ENCODE results near the gene PLPPR5. TPM values are rescaled to one million over a fixed set of nuclear protein-coding genes. Genes with fewer than 3 reads are reported as not detected.
A peak's percentile ranks its signal among the peaks of the same experiment; 100 is the strongest.
"Not testable (repeated sequence)": the region's sequence is repeated elsewhere in the genome, so short reads cannot be mapped to it uniquely, and the experiment has no call there.

Gene PLPPR5
- under 1 TPM in 1 of 4 donors, not detected in 3; 0.20 TPM for total RNA-seq

- 0 to 1% methylated on average over 33 to 49 of the region's 56 CpGs for WGBS, 2 donors
- H3K36me3 ChIP-seq, result no peaks in the 10 kb centered on the region
- no peak within 1 kb of the TSS for H3K27ac ChIP-seq
- H3K4me3 ChIP-seq, result peak within 1 kb of the TSS; percentile 17 to 54 (median 30)
- no peak for TF ChIP-seq EP300 (IDR thresholded peaks at IDR 0.05)
- no peak for TF ChIP-seq POLR2A (IDR thresholded peaks at IDR 0.05)
- TF ChIP-seq CTCF (IDR thresholded peaks at IDR 0.05), result no peak
- H3K4me1 ChIP-seq, result peaks cover 0 to 18% (median 5%) of the 10 kb centered on the region in 4 donors
- no peak for DNase-seq (ENCODE audit: low spot score in 2 of 2)
- peaks cover 0 to 55% of the 10 kb centered on the region in 2 donors for H3K27me3 ChIP-seq
- no peaks in the 10 kb centered on the region for H3K9me3 ChIP-seq
These were observed at the start of gene PLPPR5 for GRCh38 chr1:99004861-99005442. TSS of gene PLPPR5 (minus strand) at chr1:99004861. CDS start at chr1:99004671, 190 bp downstream.

GRCh38 chr1:99051611-99052283 is 47.1 kb upstream of the PLPPR5 start:
- H3K36me3 ChIP-seq, result no peaks in the 10 kb centered on the region
- TF ChIP-seq EP300 (IDR thresholded peaks at IDR 0.05) (no peak), CTCF (IDR thresholded peaks at IDR 0.05) (no peak), POLR2A (IDR thresholded peaks at IDR 0.05) (no peak)
- no peaks in the 10 kb centered on the region for H3K9me3 ChIP-seq
- no peaks in the 10 kb centered on the region for H3K4me1 ChIP-seq
- no peak for DNase-seq (ENCODE audit: low spot score in 2 of 2)
- H3K27me3 ChIP-seq, result no peaks in the 10 kb centered on the region
- 89 to 98% methylated on average over 8 to 10 of the region's 10 CpGs for WGBS, 2 donors
- H3K4me3 ChIP-seq, result no peak overlapping the region
- H3K27ac ChIP-seq, result no peak overlapping the region

GRCh38 chr1:99049745-99050144 is 45.1 kb upstream of the PLPPR5 start:
- no peak for DNase-seq (ENCODE audit: low spot score in 2 of 2)
- Histone ChIP-seq H3K9me3 (peaks cover 0 to 8% (median 0%) of the 10 kb centered on the region in 4 donors), H3K4me1 (no peaks in the 10 kb centered on the region), H3K27me3 (no peaks in the 10 kb centered on the region), H3K27ac (no peak overlapping the region), H3K36me3 (no peaks in the 10 kb centered on the region), H3K4me3 (no peak overlapping the region)
- 86 to 90% methylated on average over 3 of the region's 3 CpGs for WGBS, 2 donors
- no peak for TF ChIP-seq EP300 (IDR thresholded peaks at IDR 0.05)
- TF ChIP-seq CTCF (IDR thresholded peaks at IDR 0.05), result no peak
- no peak for TF ChIP-seq POLR2A (IDR thresholded peaks at IDR 0.05)

- H3K9me3 ChIP-seq, result peaks cover 0 to 64% (median 0%) of the 10 kb centered on the region in 4 donors
These were observed 32.1 kb upstream of the PLPPR5 start for GRCh38 chr1:99036746-99037145.

GRCh38 chr1:99018313-99018712 is 13.7 kb upstream of the PLPPR5 start:
- no peak overlapping the region for H3K4me3 ChIP-seq
- H3K36me3 ChIP-seq, result no peaks in the 10 kb centered on the region
- H3K27me3 ChIP-seq, result no peaks in the 10 kb centered on the region
- 44 to 52% methylated on average over 3 of the region's 3 CpGs for WGBS, 2 donors
- DNase-seq (ENCODE audit: low spot score in 2 of 2), result no peak
- no peaks in the 10 kb centered on the region for H3K9me3 ChIP-seq
- H3K27ac ChIP-seq, result no peak overlapping the region
- TF ChIP-seq POLR2A (IDR thresholded peaks at IDR 0.05) (no peak), CTCF (IDR thresholded peaks at IDR 0.05) (no peak), EP300 (IDR thresholded peaks at IDR 0.05) (no peak)
- H3K4me1 ChIP-seq, result no peaks in the 10 kb centered on the region

More at GRCh38 chr1:99036746-99037145, 32.1 kb upstream of the PLPPR5 start:
- H3K4me1 ChIP-seq; H3K36me3 ChIP-seq; H3K4me3 ChIP-seq; H3K27ac ChIP-seq; DNase-seq (ENCODE audit: low spot score in 2 of 2); H3K27me3 ChIP-seq: not testable (repeated sequence)
- WGBS, 2 donors, result 64 to 71% methylated on average over 5 of the region's 5 CpGs
